Measurements from ENCODE around the gene POU6F2.

The POU6F2 gene

GRCh38 chr7:39407723-39408122, 430.0 kb downstream of the POU6F2 start:
- DNase-seq = no peak

- DNase-seq = no peak
Observed at GRCh38 chr7:39408906-39409305, 431.2 kb downstream of the POU6F2 start.

GRCh38 chr7:39410582-39410981, 432.9 kb downstream of the POU6F2 start:
- no peak for DNase-seq

GRCh38 chr7:39413636-39414223, 436.0 kb downstream of the POU6F2 start:
- peak; percentile 64 for DNase-seq

GRCh38 chr7:39414224-39415035, 436.7 kb downstream of the POU6F2 start:
- peak; percentile 67 for DNase-seq

GRCh38 chr7:39415091-39415787, 437.5 kb downstream of the POU6F2 start:
- no peak for DNase-seq

GRCh38 chr7:39416866-39417265, 439.2 kb downstream of the POU6F2 start:
- no peak for DNase-seq

- no peak for DNase-seq
Observed at GRCh38 chr7:39417642-39418041, 439.9 kb downstream of the POU6F2 start.

- no peak for DNase-seq
Observed at GRCh38 chr7:39421251-39421650, 443.5 kb downstream of the POU6F2 start.

GRCh38 chr7:39421661-39422060, 444.0 kb downstream of the POU6F2 start:
- no peak for DNase-seq

GRCh38 chr7:39428221-39428620, 450.5 kb downstream of the POU6F2 start:
- peak; percentile 91 for DNase-seq

- DNase-seq = no peak
Observed at GRCh38 chr7:39429421-39429820, 451.7 kb downstream of the POU6F2 start.

GRCh38 chr7:39430441-39430840, 452.7 kb downstream of the POU6F2 start:
- no peak for DNase-seq

- DNase-seq = no peak
Observed at GRCh38 chr7:39430909-39431641, 453.4 kb downstream of the POU6F2 start.

- DNase-seq = no peak
Observed at GRCh38 chr7:39432368-39432767, 454.7 kb downstream of the POU6F2 start.

GRCh38 chr7:39432807-39433416, 455.2 kb downstream of the POU6F2 start:
- DNase-seq = no peak

GRCh38 chr7:39433550-39433949, 455.8 kb downstream of the POU6F2 start:
- no peak for DNase-seq

GRCh38 chr7:39434012-39434411, 456.3 kb downstream of the POU6F2 start:
- no peak for DNase-seq

GRCh38 chr7:39446546-39446945, 468.8 kb downstream of the POU6F2 start:
- DNase-seq = no peak

GRCh38 chr7:39451901-39452300, 474.2 kb downstream of the POU6F2 start:
- DNase-seq = no peak

- DNase-seq = peak; percentile 53
Observed at GRCh38 chr7:39453743-39454355, 476.1 kb downstream of the POU6F2 start.

Data from fibroblast of skin of back (primary cell).